Testis (tissue), 3 donors: Measurements from ENCODE around the gene KRTAP5-5. TPM values are rescaled to one million over a fixed set of nuclear protein-coding genes. Genes with fewer than 3 reads are reported as not detected.
A peak's percentile ranks its signal among the peaks of the same experiment; 100 is the strongest.

Experiments used
- DNase-seq: peaks from one replicate; pipeline ENCODE4 v3.0.0-alpha.2; 2019
- H3K27ac ChIP-seq, 2 donors: fragments of 200-600 bp; sonication (generic); one replicate each; pipeline ENCODE4 v1.5.1; 2019
- H3K27me3 ChIP-seq: fragments of 200-600 bp; sonication (generic); one replicate; pipeline ENCODE4 v1.5.1; 2019
- H3K36me3 ChIP-seq: fragments of 200-600 bp; sonication (generic); one replicate; pipeline ENCODE4 v1.5.1; 2017; ENCODE audit warnings: low read depth; ENCODE audit errors: missing control alignments
- H3K4me1 ChIP-seq: fragments of 200-600 bp; sonication (generic); one replicate; pipeline ENCODE4 v1.5.1; 2019
- H3K4me3 ChIP-seq, 2 donors: fragments of 200-600 bp; sonication (generic); one replicate each; pipeline ENCODE4 v1.5.1; 2017 to 2019
- H3K9me3 ChIP-seq: fragments of 200-600 bp; sonication (generic); one replicate; pipeline ENCODE4 v1.5.1; 2017
- POLR2A ChIP-seq: fragments of 450-650 bp; IDR thresholded peaks from one replicate; pipeline ENCODE4 v1.6.1; 2017; ENCODE audit warnings: antibody characterized with exemption, mild to moderate bottlenecking, moderate library complexity
- WGBS, 2 donors: methylation state at CpG; one replicate each; pipeline ENCODE4 v1.1.5; 2018; 5-methylcytosine and 5-hydroxymethylcytosine counted together
- intact Hi-C: fragments of 100-400 bp; cut with DNase I; formaldehyde crosslinking; loops from one replicate; pipeline ENCODE4 v1.15.1; 2023; ENCODE audit warnings: low total_unique reads
- polyA plus RNA-seq: library from polyadenylated mRNA; stranded (reverse); fragments of 350-450 nt; fragmentation: Illumina TruSeq; extraction: RNeasy Lipid Tissue Mini Kit (QIAGEN cat#74804); gene quantifications from one replicate; pipeline ENCODE4 v1.2.3, GENCODE V29; 2014; ENCODE audit warnings: low read depth, low replicate concordance; ENCODE audit not compliant: insufficient read depth
- total RNA-seq, 2 donors: library from RNA; depleted of rRNA; stranded (reverse); fragments of >200 nt; gene quantifications; one replicate each; pipeline ENCODE4 v1.2.3, GENCODE V29; 2016
- TF ChIP-seq, protein P1 (sequence below), 3 experiments: fragments of 450-650 bp in 2 of 3; fragments of 200-600 bp in 1 of 3; sonication (generic) in 1 of 3; IDR thresholded peaks; one replicate each; pipeline ENCODE4 v1.5.1; 2016 to 2019; ENCODE audit warnings: antibody characterized with exemption in 3 of 3, mild to moderate bottlenecking in 2 of 3, moderate library complexity in 1 of 3

The KRTAP5-5 gene
- total and polyA plus RNA-seq, 3 donors from 2014 or later, result not detected

- Histone ChIP-seq H3K27ac (no peak overlapping the region), H3K4me1 (peaks cover 7% of the 10 kb centered on the region), H3K36me3 (no peaks in the 10 kb centered on the region), H3K4me3 (no peak overlapping the region), H3K9me3 (no peaks in the 10 kb centered on the region), H3K27me3 (no peaks in the 10 kb centered on the region)
- TF ChIP-seq, protein P1, sequence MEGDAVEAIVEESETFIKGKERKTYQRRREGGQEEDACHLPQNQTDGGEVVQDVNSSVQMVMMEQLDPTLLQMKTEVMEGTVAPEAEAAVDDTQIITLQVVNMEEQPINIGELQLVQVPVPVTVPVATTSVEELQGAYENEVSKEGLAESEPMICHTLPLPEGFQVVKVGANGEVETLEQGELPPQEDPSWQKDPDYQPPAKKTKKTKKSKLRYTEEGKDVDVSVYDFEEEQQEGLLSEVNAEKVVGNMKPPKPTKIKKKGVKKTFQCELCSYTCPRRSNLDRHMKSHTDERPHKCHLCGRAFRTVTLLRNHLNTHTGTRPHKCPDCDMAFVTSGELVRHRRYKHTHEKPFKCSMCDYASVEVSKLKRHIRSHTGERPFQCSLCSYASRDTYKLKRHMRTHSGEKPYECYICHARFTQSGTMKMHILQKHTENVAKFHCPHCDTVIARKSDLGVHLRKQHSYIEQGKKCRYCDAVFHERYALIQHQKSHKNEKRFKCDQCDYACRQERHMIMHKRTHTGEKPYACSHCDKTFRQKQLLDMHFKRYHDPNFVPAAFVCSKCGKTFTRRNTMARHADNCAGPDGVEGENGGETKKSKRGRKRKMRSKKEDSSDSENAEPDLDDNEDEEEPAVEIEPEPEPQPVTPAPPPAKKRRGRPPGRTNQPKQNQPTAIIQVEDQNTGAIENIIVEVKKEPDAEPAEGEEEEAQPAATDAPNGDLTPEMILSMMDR (IDR thresholded peaks at IDR 0.05), result no peak
- TF ChIP-seq POLR2A, result no peak
- DNase-seq, result peak; percentile 12
- 66 to 73% methylated on average over 11 of the region's 11 CpGs for WGBS, 2 donors
- intact Hi-C loops, result no loop called here
Observed at GRCh38 chr11:1670905-1671371, 41.4 kb downstream of the KRTAP5-5 start.

DNA sequence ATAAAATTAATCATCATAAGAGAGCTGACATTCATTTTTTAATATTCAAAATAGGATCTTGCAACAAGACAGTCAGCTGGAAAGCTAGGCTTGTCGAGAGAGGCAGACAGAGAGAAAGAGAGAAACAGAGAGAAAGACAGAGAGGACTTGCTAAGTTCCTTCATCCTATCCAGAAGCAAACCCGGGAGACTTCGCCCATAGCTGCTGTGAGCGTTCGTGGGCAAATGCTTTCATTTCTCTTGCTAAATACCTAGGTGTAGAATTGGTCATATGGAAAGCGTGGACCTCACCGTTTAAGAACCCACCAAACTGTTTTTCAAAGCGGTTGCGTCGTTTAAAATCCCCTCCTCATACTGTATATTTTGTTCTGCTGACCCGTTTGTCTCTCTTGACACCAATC lies 42.1 kb downstream of the KRTAP5-5 start:
- H3K9me3 ChIP-seq, result no peaks in the 10 kb centered on the region
- 74 to 86% methylated on average over 11 of the region's 11 CpGs for WGBS, 2 donors
- DNase-seq, result no peak
- intact Hi-C loops, result no loop called here
- no peak for TF ChIP-seq POLR2A
- TF ChIP-seq, protein P1 (IDR thresholded peaks at IDR 0.05), result no peak
- H3K36me3 ChIP-seq, result no peaks in the 10 kb centered on the region
- H3K27ac ChIP-seq, result no peak overlapping the region
- peaks cover 7% of the 10 kb centered on the region for H3K4me1 ChIP-seq
- H3K27me3 ChIP-seq, result no peaks in the 10 kb centered on the region
- H3K4me3 ChIP-seq, result no peak overlapping the region

DNA sequence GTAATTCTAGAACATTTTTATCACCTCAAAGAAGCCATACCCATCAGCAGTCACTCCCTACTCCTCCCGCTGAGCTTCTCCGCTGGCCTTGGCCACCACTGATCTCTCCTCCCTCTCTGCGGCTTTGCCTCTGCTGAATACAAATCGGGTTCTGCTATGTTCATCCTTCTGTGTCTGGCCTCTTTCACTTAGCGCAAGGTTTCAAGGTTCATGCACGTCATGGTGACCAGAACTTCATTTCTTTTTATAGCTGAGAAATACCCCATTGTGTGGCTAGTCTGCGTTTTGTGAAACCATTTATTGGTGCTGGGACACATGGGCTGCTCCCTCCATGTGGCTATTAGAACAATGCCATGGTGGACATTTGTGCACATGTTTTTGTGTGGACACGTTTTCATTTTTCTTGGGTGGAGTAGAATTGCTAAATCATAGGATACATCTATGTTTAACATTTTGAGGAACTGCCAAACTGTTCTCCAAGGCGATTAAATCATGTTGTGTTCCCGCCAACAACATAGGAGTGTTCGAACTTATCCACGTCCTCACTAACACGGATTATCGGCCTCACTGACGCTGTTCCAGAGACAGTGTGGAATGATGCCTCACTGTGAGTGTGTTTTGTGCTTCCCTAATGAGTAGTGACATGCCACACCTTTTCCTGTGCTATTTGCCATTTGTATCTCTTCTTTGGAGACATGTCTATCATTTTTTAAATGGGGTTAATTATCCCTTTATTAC lies 43.2 kb downstream of the KRTAP5-5 start:
- 81 to 89% methylated on average over 15 of the region's 15 CpGs for WGBS, 2 donors
- H3K4me1 ChIP-seq, result peaks cover 7% of the 10 kb centered on the region
- intact Hi-C loops, result no loop called here
- no peaks in the 10 kb centered on the region for H3K9me3 ChIP-seq
- H3K27me3 ChIP-seq, result no peaks in the 10 kb centered on the region
- H3K36me3 ChIP-seq, result no peaks in the 10 kb centered on the region
- TF ChIP-seq POLR2A, result no peak
- TF ChIP-seq, protein P1 (IDR thresholded peaks at IDR 0.05), result no peak
- peak; percentile 6 for DNase-seq
- no peak overlapping the region for H3K27ac ChIP-seq
- H3K4me3 ChIP-seq, result no peak overlapping the region

GRCh38 chr11:1673446-1674172 lies 44.0 kb downstream of the KRTAP5-5 start:
- 75 to 79% methylated on average over 11 of the region's 11 CpGs for WGBS, 2 donors
- no peaks in the 10 kb centered on the region for H3K27me3 ChIP-seq
- intact Hi-C loops, result no loop called here

More at GRCh38 chr11:1673446-1674172, 44.0 kb downstream of the KRTAP5-5 start:
- peak; percentile 7 for DNase-seq
- Histone ChIP-seq H3K9me3 (no peaks in the 10 kb centered on the region), H3K4me3 (no peak overlapping the region), H3K27ac (no peak overlapping the region), H3K36me3 (no peaks in the 10 kb centered on the region), H3K4me1 (peaks cover 7% of the 10 kb centered on the region)
- TF ChIP-seq, protein P1 (IDR thresholded peaks at IDR 0.05), result no peak
- no peak for TF ChIP-seq POLR2A
